ENCODE results near the gene CDK14. TPM values are rescaled to one million over a fixed set of nuclear protein-coding genes. Genes with fewer than 3 reads are reported as not detected.

Gene CDK14
- total RNA-seq, 2 experiments from 2014 or later = 0.05 to 0.27 TPM

- POLR2A ChIA-PET = interaction anchor here (0.6 kb wide), 1 partner anchor 19 kb away, joined by 3 read pairs; no protein-coding TSS in a partner anchor
- intact Hi-C loops (cut with micrococcal nuclease) = no loop called here
- no peak for DNase-seq
Observed at GRCh38 chr7:90982228-90982627, 386.1 kb downstream of the CDK14 start.

GRCh38 chr7:90984692-90985091 lies 388.6 kb downstream of the CDK14 start:
- TF ChIP-seq, protein P1, sequence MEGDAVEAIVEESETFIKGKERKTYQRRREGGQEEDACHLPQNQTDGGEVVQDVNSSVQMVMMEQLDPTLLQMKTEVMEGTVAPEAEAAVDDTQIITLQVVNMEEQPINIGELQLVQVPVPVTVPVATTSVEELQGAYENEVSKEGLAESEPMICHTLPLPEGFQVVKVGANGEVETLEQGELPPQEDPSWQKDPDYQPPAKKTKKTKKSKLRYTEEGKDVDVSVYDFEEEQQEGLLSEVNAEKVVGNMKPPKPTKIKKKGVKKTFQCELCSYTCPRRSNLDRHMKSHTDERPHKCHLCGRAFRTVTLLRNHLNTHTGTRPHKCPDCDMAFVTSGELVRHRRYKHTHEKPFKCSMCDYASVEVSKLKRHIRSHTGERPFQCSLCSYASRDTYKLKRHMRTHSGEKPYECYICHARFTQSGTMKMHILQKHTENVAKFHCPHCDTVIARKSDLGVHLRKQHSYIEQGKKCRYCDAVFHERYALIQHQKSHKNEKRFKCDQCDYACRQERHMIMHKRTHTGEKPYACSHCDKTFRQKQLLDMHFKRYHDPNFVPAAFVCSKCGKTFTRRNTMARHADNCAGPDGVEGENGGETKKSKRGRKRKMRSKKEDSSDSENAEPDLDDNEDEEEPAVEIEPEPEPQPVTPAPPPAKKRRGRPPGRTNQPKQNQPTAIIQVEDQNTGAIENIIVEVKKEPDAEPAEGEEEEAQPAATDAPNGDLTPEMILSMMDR (IDR thresholded peaks at IDR 0.05) = no peak
- Mint-ChIP-seq H3K27me3 (no peaks in the 10 kb centered on the region), H3K36me3 (ENCODE audit: low read depth) (no peaks in the 10 kb centered on the region), H3K4me1 (ENCODE audit: low read depth) (no peaks in the 10 kb centered on the region), H3K27ac (no peak overlapping the region), H3K9me3 (peaks cover 6% of the 10 kb centered on the region), H3K4me3 (no peak overlapping the region)
- no peak for ATAC-seq
- ChIA-PET CTCF (no interaction called here), POLR2A (no interaction called here)
- intact Hi-C loops (cut with micrococcal nuclease) = no loop called here
- no peak for DNase-seq

More at GRCh38 chr7:90982228-90982627, 386.1 kb downstream of the CDK14 start:
- TF ChIP-seq, protein P1 (IDR thresholded peaks at IDR 0.05) = no peak
- Mint-ChIP-seq H3K36me3 (ENCODE audit: low read depth) (no peaks in the 10 kb centered on the region), H3K4me1 (ENCODE audit: low read depth) (no peaks in the 10 kb centered on the region), H3K4me3 (no peak overlapping the region), H3K27me3 (no peaks in the 10 kb centered on the region), H3K9me3 (peaks cover 6% of the 10 kb centered on the region), H3K27ac (no peak overlapping the region)
- CTCF ChIA-PET = no interaction called here
- ATAC-seq = no peak

GRCh38 chr7:90988516-90988915 lies 392.4 kb downstream of the CDK14 start:
- ATAC-seq = no peak

GRCh38 chr7:90988996-90989765 lies 393.1 kb downstream of the CDK14 start:
- Mint-ChIP-seq H3K27ac (no peak overlapping the region), H3K36me3 (ENCODE audit: low read depth) (no peaks in the 10 kb centered on the region), H3K4me1 (ENCODE audit: low read depth) (no peaks in the 10 kb centered on the region), H3K27me3 (no peaks in the 10 kb centered on the region), H3K9me3 (no peaks in the 10 kb centered on the region), H3K4me3 (no peak overlapping the region)
- ChIA-PET POLR2A (no interaction called here), CTCF (no interaction called here)
- TF ChIP-seq, protein P1 (IDR thresholded peaks at IDR 0.05) = no peak
- intact Hi-C loops (cut with micrococcal nuclease) = no loop called here
- no peak for ATAC-seq
- DNase-seq = no peak

More at GRCh38 chr7:90988516-90988915, 392.4 kb downstream of the CDK14 start:
- no peak for DNase-seq
- no peaks in the 10 kb centered on the region for H3K27me3 Mint-ChIP-seq
- POLR2A ChIA-PET = no interaction called here
- H3K9me3 Mint-ChIP-seq = no peaks in the 10 kb centered on the region
- TF ChIP-seq, protein P1 (IDR thresholded peaks at IDR 0.05) = no peak
- no peak overlapping the region for H3K4me3 Mint-ChIP-seq
- no peaks in the 10 kb centered on the region for H3K36me3 Mint-ChIP-seq (ENCODE audit: low read depth)
- H3K27ac Mint-ChIP-seq = no peak overlapping the region
- CTCF ChIA-PET = no interaction called here
- intact Hi-C loops (cut with micrococcal nuclease) = no loop called here
- no peaks in the 10 kb centered on the region for H3K4me1 Mint-ChIP-seq (ENCODE audit: low read depth)

DNA sequence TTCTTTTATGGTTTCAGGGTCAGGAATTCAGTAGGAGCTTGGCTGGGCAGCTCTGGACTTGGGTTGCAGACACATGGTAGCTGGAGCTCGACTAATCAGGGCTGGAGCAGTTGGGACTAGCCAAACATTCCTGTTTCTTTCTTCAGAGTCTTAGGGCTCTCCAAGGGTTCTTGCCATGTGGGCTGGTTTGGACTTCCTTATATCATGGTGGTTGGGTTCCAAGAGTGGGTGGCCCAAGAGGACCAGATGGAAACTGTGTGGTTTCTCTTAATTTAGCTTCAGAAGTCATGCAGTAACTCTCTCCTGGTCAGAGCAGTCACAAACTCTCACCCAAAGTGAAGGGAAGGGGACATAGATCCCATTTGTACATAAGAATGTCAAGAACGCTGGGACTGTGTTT lies 398.0 kb downstream of the CDK14 start:
- intact Hi-C loops (cut with micrococcal nuclease) = no loop called here
- H3K9me3 Mint-ChIP-seq = no peaks in the 10 kb centered on the region
- no peaks in the 10 kb centered on the region for H3K36me3 Mint-ChIP-seq (ENCODE audit: low read depth)
- CTCF ChIA-PET = no interaction called here
- TF ChIP-seq, protein P1 (IDR thresholded peaks at IDR 0.05) = no peak
- H3K27ac Mint-ChIP-seq = no peak overlapping the region
- no peaks in the 10 kb centered on the region for H3K4me1 Mint-ChIP-seq (ENCODE audit: low read depth)
- ATAC-seq = no peak
- no peak overlapping the region for H3K4me3 Mint-ChIP-seq
- POLR2A ChIA-PET = no interaction called here
- no peak for DNase-seq
- no peaks in the 10 kb centered on the region for H3K27me3 Mint-ChIP-seq
